HG03378 (cell line): Measurements from ENCODE around the gene GLRX3.
A peak's percentile ranks its signal among the peaks of the same experiment; 100 is the strongest.
"Not testable (repeated sequence)": the region's sequence is repeated elsewhere in the genome, so short reads cannot be mapped to it uniquely, and the experiment has no call there.

Experiments
- ATAC-seq: cut with Tn5 transposase; IDR thresholded peaks from one replicate; pipeline ENCODE4 v1.9.1; 2021; ENCODE audit warnings: mild to moderate bottlenecking, moderate library complexity; ENCODE audit not compliant: unreplicated experiment

Gene GLRX3

GRCh38 chr10:130136226-130137089 lies at the start of gene GLRX3:
GLRX3 (plus strand) TSS chr10:130136391; CDS start chr10:130136421, 30 bp downstream.
- ATAC-seq: peak; percentile 59

- not testable (repeated sequence) for ATAC-seq
Observed at GRCh38 chr10:130090565-130090964, 45.6 kb upstream of the GLRX3 start.

GRCh38 chr10:130099344-130099743 lies 36.8 kb upstream of the GLRX3 start:
- ATAC-seq: no peak

DNA sequence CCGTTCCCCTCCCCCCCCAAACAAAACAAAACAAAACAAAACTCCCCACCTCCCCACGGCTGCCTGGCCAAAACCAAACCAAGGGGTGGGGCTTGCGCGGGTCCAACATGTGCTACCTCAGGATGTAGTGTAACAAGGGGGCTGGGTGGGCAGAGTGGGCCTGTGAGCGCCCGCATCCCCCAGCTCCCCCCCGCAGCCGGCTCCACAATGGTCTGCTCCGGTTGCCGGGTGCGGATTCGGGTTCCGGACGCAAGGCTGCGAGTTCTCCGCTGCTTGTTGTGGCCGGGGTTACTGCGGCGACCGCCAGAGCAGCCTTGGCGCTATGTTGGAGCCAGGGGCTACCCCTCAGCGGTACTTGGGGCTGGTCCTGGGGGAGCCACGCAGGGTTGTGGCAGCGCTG lies 30.5 kb upstream of the GLRX3 start:
- no peak for ATAC-seq

- not testable (repeated sequence) for ATAC-seq
Observed at GRCh38 chr10:130108146-130108545, 28.0 kb upstream of the GLRX3 start.

- ATAC-seq: no peak
Observed at GRCh38 chr10:130108934-130109604, 27.1 kb upstream of the GLRX3 start.

DNA sequence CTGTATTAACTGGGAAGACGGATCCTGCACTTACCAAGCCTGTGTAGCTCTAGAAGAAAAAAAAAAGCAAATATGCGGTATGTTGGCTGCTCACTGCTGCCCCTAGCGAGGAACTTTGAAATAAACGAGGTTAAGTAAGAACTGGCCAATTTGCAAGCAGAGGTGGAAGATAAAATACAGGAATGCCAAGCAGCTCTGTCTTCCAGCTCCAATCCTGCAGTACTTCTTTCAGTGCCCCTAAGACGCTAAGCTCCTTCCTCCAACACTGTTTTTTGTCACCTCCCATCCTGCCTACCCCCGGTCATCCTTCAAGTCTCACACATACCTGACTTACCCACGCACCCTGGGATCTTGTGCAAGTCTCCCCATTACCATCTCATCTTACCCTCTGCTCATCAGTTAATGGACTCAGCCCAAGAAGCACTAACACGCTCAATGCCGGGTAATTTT lies 26.4 kb upstream of the GLRX3 start:
- no peak for ATAC-seq

- ATAC-seq: peak; percentile 82
Observed at GRCh38 chr10:130110246-130111112, 25.7 kb upstream of the GLRX3 start, which contains the start of gene C10orf143. C10orf143 (minus strand) TSS chr10:130110830; CDS start chr10:130110772, 58 bp downstream.

DNA sequence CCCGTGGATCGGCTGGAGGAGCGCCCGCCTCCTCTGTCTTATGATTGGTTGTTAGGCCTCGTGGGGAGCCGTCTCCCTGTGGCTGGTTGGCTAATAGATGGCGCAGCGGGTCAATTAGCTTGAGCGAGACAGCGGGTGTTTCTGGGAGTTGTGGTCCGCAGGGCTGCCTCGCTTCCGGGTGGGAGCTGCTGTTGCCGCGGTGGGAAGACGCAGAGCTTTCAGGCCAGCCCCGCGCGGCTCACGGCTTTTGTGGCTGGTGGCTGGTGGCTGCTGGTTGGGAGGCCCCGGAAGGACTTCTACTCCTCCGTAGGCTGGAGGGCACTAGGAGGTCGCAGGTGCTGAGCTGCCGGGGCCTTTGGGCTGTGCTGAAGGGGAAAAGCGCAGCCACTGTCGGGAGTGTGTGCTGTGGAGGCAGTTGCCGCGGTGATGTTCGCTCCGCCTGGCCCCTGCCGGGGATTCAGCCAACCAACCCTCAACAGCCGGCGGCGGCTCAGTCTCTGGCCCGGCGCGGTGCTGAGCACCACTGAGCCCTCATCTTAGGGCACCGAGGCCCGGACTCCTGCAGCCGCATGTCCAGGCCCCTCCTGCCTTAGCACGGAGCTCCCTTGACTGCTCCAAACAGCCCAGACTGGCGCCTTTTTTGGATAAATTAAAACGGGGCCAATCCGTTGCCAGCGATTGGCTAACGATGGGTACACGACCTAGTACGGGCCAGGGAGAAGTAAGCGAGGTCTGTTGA lies 24.9 kb upstream of the GLRX3 start:
- ATAC-seq: peak; percentile 89

DNA sequence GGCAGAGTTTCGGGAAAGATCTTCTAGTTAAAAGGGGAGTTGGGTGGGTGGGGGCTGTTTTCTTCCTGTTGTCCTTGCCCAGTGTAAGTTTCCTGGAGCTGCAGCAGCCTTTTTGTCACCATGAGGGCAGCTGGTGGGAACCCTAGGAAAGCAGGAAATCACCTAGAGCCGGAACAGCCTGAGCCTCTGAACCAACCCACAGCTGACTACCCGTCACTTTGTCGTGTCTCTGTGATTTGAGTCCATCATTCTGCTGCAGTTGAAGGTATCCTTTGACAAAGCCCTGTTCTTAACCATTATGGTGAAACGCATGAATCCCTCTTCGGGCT lies 24.4 kb upstream of the GLRX3 start:
- no peak for ATAC-seq

DNA sequence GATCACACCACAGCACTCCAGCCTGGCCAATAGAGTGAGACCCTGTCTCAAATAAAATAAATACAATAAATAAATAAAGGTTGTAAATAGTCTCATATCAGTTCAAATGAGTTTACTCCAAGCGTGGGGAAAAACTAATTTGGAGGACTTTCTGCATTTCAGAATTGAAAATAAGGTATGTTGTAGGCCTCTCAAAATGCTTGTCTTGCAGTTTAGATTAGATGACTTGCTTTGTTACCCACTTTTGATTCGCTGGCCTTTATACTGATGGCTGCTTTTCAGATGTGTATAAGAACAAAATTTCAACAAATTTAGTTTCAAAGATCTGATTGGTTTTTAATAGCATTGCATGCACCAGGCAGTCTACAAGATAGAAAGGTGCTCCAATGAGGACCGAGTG lies 23.4 kb upstream of the GLRX3 start:
- no peak for ATAC-seq

GRCh38 chr10:130116942-130117341 lies 19.2 kb upstream of the GLRX3 start:
- not testable (repeated sequence) for ATAC-seq

DNA sequence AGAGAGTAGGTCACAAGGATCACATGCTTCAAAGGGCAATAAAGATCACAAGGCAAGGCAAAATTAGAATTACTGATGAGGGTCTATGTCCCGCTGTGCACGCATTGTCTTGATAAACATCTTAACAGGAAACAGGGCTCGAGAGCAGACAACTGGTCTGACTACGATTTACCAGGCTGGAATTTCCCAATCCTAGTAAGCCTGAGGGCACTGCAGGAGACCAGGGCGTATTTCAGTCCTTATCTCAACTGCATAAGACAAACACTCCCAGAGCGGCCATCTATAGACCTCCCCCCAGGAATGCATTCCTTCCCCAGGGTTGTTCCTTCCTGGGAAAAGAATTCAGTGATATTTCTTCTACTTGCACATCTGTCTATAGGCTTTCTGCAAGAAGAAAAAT lies 18.7 kb upstream of the GLRX3 start:
- ATAC-seq: not testable (repeated sequence)

GRCh38 chr10:130121486-130122079 lies 14.6 kb upstream of the GLRX3 start:
- no peak for ATAC-seq

DNA sequence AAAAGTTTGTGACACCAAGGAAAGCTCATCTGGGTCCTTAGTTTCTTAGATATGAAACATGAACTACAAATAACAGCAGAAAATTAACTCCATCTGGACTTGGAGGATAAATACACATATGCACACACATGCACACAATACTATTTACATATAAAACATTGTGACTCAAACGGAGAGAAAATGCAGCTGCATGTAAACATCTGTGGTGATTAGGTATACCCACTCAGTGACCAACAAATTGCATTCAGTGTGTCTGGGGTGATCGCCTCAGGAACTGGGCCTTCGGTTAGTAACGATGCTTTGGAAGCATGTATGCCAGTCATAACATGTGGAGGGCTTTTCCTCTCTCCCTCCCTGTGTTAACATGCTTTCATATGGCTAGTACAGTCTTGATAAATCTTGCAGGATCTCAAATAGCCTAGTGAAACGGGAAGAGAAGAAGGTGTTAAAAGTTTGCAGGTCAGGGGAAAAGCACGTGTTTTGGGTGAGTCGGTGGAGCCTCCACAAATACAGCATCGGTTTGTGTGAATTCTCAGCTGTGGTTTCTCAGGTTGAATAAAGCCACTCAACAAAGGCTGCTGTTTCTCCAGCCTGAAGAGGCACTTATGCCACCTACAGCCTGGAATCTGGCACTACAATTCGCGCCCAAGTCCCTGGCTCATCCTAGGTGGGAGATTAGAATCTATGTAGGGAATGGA lies 8.7 kb upstream of the GLRX3 start:
- ATAC-seq: peak; percentile 98

DNA sequence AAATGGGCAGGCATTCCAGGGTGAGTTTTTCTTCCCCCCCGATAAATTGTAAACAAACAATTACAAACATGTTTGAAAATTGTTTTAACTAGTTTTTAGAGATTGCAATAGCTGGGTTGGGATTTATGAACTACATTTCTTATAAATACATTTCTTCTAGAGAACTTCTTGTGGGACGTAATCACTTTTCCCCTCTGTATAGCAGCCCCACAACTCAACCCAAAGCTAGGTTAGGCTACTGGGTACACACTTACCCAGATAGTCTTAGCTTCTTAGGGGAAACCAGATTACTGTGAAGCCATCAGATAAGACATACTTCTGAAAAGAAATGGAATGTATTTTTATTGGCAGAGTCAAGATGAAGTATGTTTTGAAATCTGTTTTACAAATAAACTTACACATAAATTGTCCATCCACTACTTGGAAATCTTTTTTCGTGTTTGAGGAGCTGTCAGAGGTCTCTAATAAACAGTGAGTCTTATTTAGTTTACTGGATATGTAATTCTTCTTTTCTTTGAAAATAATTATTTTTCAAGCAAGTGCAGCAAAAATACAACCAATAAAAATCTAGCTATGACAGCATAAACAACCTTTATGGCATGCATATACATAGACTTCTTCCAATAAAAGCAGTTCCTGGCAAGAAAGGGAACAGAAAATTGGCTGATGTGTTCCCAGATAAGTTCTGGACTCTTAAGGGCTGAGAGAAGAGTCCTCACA lies 8.0 kb upstream of the GLRX3 start:
- no peak for ATAC-seq

DNA sequence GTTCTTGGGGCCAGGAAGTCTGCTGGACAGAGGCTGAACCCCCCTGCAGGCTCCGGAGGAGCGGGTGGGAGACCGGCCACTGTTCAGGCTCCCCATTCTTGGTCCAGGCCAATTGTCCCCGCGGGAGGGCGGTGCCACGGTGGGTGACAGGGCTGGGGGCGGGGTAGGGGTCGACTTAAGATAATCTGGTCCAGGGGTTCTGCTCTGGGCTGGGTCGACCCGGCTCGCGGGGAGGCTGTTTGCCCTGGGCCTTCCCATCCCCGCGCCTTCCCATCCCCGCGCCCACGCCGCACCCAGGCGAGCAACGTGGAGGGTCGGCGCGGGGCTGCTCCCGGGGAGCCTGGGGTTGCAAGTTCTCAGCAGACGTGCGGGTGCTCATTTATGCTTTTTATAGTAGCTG lies 7.3 kb upstream of the GLRX3 start:
- ATAC-seq: no peak

GRCh38 chr10:130135676-130136225 lies 440 bp upstream of the GLRX3 start:
- no peak for ATAC-seq

- no peak for ATAC-seq
Observed at GRCh38 chr10:130137090-130137448, 878 bp downstream of the GLRX3 start.
